IPS DF 6.9 (cell line): ENCODE data around the gene CMTM5.

ENCODE experiments used
- DNase-seq: peaks from one replicate; pipeline ENCODE4 v3.0.0-alpha.2; 2013; ENCODE audit warnings: low read depth, low spot score
- H3K27ac ChIP-seq: one replicate; pipeline ENCODE4 v1.5.1; 2013; ENCODE audit warnings: low read length, control low read depth
- H3K27me3 ChIP-seq: 2 replicates; pipeline ENCODE4 v1.6.1; 2013; ENCODE audit warnings: mild to moderate bottlenecking, low read length; ENCODE audit not compliant: control insufficient read depth, insufficient read depth
- H3K36me3 ChIP-seq: 2 replicates; pipeline ENCODE4 v1.6.1; 2013; ENCODE audit warnings: low read length; ENCODE audit not compliant: control insufficient read depth, insufficient read depth
- H3K4me1 ChIP-seq: 2 replicates; pipeline ENCODE4 v1.6.1; 2013; ENCODE audit warnings: low read length; ENCODE audit not compliant: control insufficient read depth, insufficient read depth
- H3K4me3 ChIP-seq: 2 replicates; pipeline ENCODE4 v1.5.1; 2013; ENCODE audit warnings: mild to moderate bottlenecking, low read length
- H3K9me3 ChIP-seq: 2 replicates; pipeline ENCODE4 v1.6.1; 2013; ENCODE audit warnings: low read length, inconsistent platforms; ENCODE audit not compliant: control insufficient read depth, insufficient read depth
- WGBS: extraction: QIAGEN DNeasy Blood & Tissue Kit; methylation state at CpG from one replicate; pipeline ENCODE4 v1.1.7; 2013; ENCODE audit warnings: mixed read lengths, missing lambda C conversion rate; ENCODE audit not compliant: insufficient read length, insufficient coverage; 5-methylcytosine and 5-hydroxymethylcytosine counted together

The CMTM5 gene

DNA sequence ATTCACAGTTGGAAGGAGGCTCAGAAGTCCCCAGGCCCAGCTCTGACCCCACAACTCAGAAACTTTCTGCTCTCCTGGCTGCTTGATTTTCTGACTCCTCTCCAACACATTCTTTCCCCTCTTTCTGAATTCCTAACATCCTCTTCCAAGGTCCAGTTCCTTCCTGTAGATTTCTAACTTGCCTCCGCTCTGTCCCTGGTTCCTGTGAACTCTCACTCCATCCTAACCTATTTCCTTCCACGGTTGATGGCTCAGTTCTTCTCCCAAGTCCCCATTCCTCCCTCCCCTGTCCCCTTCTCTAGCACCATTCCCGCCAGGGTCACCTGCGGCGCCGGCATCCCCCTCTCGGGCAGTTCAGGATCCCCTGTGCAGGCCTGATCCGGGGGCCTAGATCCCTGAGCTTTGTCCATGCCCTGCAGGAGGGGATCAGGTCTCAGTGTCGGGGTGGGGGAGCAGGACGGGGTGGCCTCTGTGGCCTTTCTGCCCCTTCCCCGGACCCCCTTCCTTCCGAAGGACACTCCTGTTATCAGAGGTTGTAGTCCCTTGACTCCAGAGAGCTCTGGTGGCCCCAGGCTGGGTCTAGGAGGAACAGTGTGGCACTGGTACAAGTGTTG, 18.2 kb upstream of the CMTM5 start:
- DNase-seq, result no peak
- Histone ChIP-seq H3K36me3 (peaks cover 6% of the 10 kb centered on the region), H3K9me3 (no peaks in the 10 kb centered on the region), H3K27me3 (no peaks in the 10 kb centered on the region), H3K4me1 (no peaks in the 10 kb centered on the region), H3K4me3 (no peak overlapping the region), H3K27ac (no peak overlapping the region)
- no CpG with 5 or more reads among the region's 12 CpGs for whole genome bisulfite sequencing

DNA sequence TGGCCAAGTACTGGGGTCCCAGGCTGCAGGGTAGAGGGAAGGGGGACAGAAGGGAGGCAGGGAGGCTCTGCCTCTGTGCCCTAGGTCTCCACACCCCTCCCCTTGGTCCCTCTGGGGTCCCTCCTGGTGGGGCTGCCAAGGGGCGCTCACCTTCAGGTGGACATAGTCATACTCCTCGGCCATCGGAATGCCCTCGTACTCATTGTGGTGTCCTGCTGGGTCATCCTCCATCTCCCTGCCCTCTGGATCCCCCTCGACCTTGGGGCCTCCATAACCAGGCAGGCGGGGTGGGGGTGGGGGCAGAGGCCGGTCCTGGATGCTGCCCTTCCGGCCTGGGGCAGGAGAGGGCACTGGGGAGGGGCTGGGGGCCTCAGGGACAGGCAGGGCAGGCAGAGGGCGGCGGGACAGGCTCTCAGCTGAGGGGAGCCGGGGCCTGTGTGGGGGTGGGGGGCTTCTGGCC, 17.6 kb upstream of the CMTM5 start:
- WGBS, result no CpG with 5 or more reads among the region's 11 CpGs
- DNase-seq, result no peak

DNA sequence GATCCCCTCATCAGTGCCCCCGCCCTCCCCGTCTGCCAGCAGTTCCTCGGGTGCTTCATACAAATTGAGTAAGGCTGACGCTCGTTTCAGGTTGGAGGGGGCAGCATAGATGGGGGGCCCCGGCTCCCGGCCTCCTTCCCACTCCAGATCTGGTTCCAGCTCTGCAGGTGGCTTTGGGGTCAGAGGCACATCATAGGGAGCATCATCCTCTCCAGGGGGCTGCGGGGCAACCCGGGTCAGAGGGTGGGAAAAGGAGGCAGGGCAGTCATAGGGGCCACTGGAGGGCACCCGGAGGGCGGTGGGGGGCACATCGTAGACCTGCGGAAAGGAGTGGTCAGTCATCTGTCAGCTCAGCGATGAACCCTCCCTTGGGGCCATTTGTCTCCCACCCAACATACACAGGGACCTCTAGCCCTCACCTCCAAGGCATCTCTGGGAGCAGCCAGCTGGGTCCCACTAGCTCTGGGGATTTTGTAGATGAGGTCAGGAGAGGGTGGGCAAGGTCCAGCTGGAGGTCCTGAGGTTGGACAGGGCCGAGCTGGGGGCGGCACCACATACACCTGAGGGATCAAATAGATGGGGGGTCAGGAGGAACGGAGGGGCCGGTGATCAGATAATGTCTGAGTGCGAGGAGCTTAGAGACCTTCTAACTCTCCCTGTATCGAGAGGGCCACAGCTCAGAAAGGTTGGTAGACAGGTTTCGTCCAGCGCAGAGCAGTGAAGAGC, 17.0 kb upstream of the CMTM5 start:
- 0 out of 2 replicates have a peak, but pooled peaks cover 3% of the 10 kb centered on the region for H3K4me1 ChIP-seq
- no peaks in the 10 kb centered on the region for H3K27me3 ChIP-seq
- peaks cover 6% of the 10 kb centered on the region for H3K36me3 ChIP-seq
- no peak overlapping the region for H3K27ac ChIP-seq
- no CpG with 5 or more reads among the region's 22 CpGs for WGBS
- no peak for DNase-seq
- H3K4me3 ChIP-seq, result no peak overlapping the region
- H3K9me3 ChIP-seq, result no peaks in the 10 kb centered on the region

More for the DNA sequence above, 17.6 kb upstream of the CMTM5 start:
- Histone ChIP-seq H3K9me3 (no peaks in the 10 kb centered on the region), H3K27me3 (no peaks in the 10 kb centered on the region), H3K4me1 (0 out of 2 replicates have a peak, but pooled peaks cover 2% of the 10 kb centered on the region), H3K4me3 (no peak overlapping the region), H3K36me3 (peaks cover 6% of the 10 kb centered on the region), H3K27ac (no peak overlapping the region)

DNA sequence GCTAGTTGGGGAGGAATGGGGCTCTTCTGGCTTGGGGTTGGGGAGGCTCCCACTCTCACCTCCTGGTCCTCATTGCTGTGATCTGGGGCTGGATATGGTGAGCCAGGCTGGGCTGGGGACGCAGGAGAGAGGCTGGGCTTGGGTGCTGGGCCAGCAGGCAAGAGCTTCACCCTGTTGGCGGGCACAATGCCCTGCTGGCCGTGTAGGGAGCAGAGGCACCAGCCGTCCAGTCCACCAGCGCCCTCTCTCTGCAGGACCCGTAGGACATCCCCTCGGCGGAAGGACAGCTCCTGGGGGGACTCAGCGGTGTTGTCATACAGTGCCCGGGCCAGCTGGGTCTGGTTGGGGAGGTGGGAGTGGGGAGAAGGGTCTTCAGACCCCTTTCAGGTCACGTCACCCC, 16.4 kb upstream of the CMTM5 start:
- Histone ChIP-seq H3K4me1 (0 out of 2 replicates have a peak, but pooled peaks cover 3% of the 10 kb centered on the region), H3K36me3 (peaks cover 6% of the 10 kb centered on the region), H3K9me3 (no peaks in the 10 kb centered on the region), H3K4me3 (no peak overlapping the region), H3K27ac (no peak overlapping the region), H3K27me3 (no peaks in the 10 kb centered on the region)
- no peak for DNase-seq
- WGBS, result no CpG with 5 or more reads among the region's 11 CpGs

DNA sequence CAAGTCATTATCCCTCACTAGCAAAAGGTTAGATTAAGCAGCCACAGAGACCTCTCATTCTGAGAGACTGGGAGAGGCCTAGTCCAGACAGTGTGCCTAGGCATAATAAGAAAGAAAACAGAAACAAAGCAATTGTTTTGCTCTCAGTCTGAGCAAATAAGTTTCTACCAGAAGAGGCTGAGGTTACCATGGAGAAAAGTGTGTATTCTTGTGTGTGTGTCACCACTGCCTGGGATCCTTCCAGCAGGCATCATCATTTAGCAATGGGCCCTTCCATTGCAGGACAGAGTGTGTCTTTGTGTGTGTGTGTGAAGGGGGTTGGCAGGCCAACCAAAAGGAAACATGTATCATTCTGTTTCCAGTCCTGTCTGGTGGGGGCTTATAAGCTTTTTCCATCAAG, 15.5 kb upstream of the CMTM5 start:
- Histone ChIP-seq H3K4me1 (peaks cover 4% of the 10 kb centered on the region; the same call in 1 of the 2 replicates), H3K4me3 (no peak overlapping the region), H3K9me3 (no peaks in the 10 kb centered on the region), H3K27ac (no peak overlapping the region), H3K27me3 (no peaks in the 10 kb centered on the region), H3K36me3 (peaks cover 6% of the 10 kb centered on the region)
- DNase-seq, result no peak

DNA sequence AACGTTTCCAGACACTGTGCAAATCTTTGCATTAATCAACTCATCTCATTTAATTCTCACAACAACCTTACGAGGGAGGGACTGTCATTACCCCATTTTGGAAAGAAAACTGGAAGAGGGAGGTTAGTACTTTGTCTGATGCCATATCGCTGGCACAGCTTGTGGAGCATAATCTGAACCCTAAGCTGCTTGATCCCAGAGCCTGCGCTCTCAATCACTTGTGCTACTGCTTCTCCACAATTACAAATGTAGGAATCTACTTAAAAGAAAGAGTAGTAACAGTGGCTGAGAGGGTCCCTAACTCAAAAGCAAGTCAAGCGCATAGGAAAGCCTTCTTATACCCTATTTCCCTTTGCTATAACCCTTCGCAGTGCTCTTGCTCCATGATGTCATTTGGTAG, 15.1 kb upstream of the CMTM5 start:
- no CpG with 5 or more reads among the region's 6 CpGs for WGBS
- Histone ChIP-seq H3K36me3 (peaks cover 6% of the 10 kb centered on the region), H3K4me3 (no peak overlapping the region), H3K27ac (no peak overlapping the region), H3K4me1 (peaks cover 5% of the 10 kb centered on the region; the same call in 1 of the 2 replicates), H3K9me3 (no peaks in the 10 kb centered on the region), H3K27me3 (no peaks in the 10 kb centered on the region)
- DNase-seq, result no peak

DNA sequence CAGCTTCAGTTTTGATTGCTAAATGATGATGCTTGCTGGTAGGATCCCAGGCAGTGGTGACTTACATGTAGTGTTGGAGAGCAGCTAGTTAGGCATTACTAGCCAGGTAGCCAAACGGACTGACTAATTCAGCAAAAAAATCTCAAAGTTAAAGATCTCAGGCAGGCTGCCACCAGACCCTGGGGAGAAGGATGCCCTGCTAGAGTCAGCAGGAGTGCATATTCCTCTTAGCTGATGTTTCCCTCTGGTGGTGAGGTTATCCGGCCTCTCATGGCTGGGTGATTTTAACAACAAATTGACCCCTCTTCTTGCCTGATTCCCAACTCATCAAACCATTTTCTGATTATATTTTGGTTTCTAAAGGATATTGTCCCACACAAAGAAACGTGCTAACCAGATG, 14.6 kb upstream of the CMTM5 start:
- no peaks in the 10 kb centered on the region for H3K9me3 ChIP-seq
- no peaks in the 10 kb centered on the region for H3K27me3 ChIP-seq
- H3K4me3 ChIP-seq, result no peak overlapping the region
- no CpG with 5 or more reads among the region's 3 CpGs for WGBS
- no peak overlapping the region for H3K27ac ChIP-seq
- DNase-seq, result no peak
- peaks cover 6% of the 10 kb centered on the region; the same call in 1 of the 2 replicates for H3K4me1 ChIP-seq
- peaks cover 6% of the 10 kb centered on the region for H3K36me3 ChIP-seq

DNA sequence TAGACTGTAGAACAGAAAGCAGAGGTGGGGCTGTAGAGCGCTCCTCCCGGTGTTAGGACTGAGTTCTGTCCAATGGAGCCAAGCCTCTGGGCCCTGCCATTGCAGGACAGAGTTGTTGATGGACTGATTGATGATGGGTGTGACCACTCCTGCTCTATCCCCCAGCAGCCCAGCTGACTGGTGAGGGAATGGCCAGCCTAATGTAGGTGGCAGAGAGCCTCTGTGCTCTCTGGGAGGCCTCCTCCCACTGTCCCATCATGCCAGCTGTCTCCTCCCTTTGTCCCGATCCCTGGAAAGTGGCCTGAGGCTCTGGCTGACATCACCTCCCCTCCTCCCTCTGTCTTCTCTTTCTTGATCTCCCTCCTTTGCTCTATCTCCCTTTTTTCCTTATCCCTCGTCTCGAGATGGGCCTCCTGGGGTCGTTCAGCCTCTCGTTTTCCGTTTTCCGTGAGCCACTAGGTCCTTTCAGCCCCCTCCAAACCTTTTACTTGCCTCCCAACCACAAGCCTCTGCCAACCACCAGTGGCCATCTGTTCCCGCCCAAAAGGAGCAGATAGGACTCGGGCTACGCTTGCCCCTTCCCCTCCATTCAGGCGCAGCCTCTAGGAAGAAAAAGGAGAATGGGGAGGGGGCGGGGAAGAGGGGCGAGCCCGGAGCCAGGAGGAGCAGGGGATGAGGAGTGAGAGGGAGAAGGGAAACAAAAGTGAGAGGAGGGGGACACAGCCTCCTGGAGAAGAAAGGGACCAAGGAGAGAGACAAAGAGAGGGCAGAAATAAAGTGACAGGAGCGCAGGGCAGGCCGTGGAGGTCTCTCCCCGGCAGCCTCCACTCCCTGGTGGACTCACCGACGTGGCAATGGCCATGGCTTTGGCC, 12.4 kb upstream of the CMTM5 start:
- no peak overlapping the region for H3K27ac ChIP-seq
- no CpG with 5 or more reads among the region's 21 CpGs for WGBS

DNA sequence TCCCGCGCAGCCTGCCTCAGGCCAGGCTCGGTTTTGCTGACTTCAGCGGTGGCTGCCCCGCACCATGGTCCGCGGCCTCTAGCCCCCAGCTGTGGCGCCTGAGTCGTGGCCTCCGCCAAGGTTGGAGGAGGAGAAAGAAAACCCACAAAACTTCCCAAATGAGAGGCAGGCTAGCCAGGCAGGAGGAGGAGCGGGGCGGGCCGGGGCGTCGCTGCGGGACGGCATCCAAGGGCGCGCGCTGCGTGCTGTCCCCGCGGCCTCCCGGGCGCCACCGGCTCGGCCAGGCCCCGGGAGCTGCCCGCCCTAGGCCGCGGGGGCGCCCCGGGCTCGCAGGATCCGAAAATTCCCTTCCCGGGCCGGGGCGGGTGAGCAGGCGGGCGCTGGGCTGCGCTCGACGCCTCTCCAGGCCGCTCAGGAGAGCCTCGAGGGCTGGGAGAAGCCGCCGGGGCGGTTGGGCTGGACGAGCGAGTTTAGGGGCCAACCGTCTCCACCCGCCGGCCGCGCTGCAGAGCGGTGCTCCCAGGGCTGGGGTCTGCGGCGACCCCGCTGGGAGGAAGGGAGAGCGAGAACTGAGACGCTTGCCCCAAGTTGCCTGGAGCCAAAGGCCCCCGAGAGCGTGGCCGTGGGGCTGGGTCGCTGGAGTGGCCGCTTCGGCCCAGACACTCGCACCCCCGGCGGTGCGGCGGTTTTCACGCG, 11.7 kb upstream of the CMTM5 start, which contains the start of gene EFS:
Gene EFS, minus strand, starts transcription at position 137 of the 696 bp plus-strand sequence. CDS start 147 bp downstream, outside the sequence.
- H3K27ac ChIP-seq, result no peak within 1 kb of the TSS
- peaks cover 6% of the 10 kb centered on the region; the same call in 1 of the 2 replicates for H3K4me1 ChIP-seq
- no peaks in the 10 kb centered on the region for H3K27me3 ChIP-seq
- no peaks in the 10 kb centered on the region; the same call in 1 of the 2 replicates for H3K36me3 ChIP-seq
- DNase-seq, result no peak
- no peaks in the 10 kb centered on the region for H3K9me3 ChIP-seq
- no CpG with 5 or more reads among the region's 74 CpGs for WGBS
- H3K4me3 ChIP-seq, result peak within 1 kb of the TSS; percentile 54

More for the DNA sequence above, 12.4 kb upstream of the CMTM5 start:
- peak overlapping the region; percentile 54; the same call in 1 of the 2 replicates for H3K4me3 ChIP-seq
- DNase-seq, result no peak
- H3K36me3 ChIP-seq, result peaks cover 4% of the 10 kb centered on the region; the same call in 1 of the 2 replicates
- no peaks in the 10 kb centered on the region for H3K27me3 ChIP-seq
- peaks cover 6% of the 10 kb centered on the region; the same call in 1 of the 2 replicates for H3K4me1 ChIP-seq
- H3K9me3 ChIP-seq, result no peaks in the 10 kb centered on the region
